Cardiac fibroblast (primary cell): Measurements from ENCODE around the gene SH3RF1.

Experiments
- DNase-seq, 2 donors: peaks; one replicate each; pipeline versions ENCODE4 v3.0.0 to v3.0.0-alpha.2; 2010; ENCODE audit warnings: low read depth in 2 of 2
- H3K4me3 ChIP-seq, 2 donors: replicated peaks in 1 of 2; 1 replicate in 1 of 2; 2 replicates in 1 of 2; pipeline ENCODE4 v1.5.1; 2011; ENCODE audit warnings: low read depth in 2 of 2, low read length in 2 of 2, mild to moderate bottlenecking in 2 of 2, moderate library complexity in 1 of 2
- CTCF ChIP-seq: IDR thresholded peaks from one replicate; pipeline ENCODE4 v1.5.1; 2011; ENCODE audit warnings: low read depth, mild to moderate bottlenecking, low read length, inconsistent platforms

Gene SH3RF1

GRCh38 chr4:169209388-169209883, 61.3 kb downstream of the SH3RF1 start:
- DNase-seq: no peak
- TF ChIP-seq CTCF: no peak
- H3K4me3 ChIP-seq: no peak overlapping the region

GRCh38 chr4:169208516-169208915, 62.2 kb downstream of the SH3RF1 start:
- H3K4me3 ChIP-seq: no peak overlapping the region
- no peak for TF ChIP-seq CTCF
- peak in 1 of 2 donors; percentile 53 for DNase-seq

- DNase-seq: peak in 1 of 2 donors; percentile 52
- TF ChIP-seq CTCF: no peak
- H3K4me3 ChIP-seq: no peak overlapping the region
Observed at GRCh38 chr4:169208090-169208455, 62.7 kb downstream of the SH3RF1 start.

- H3K4me3 ChIP-seq: no peak overlapping the region
- no peak for TF ChIP-seq CTCF
- DNase-seq: no peak
Observed at GRCh38 chr4:169207436-169208089, 63.2 kb downstream of the SH3RF1 start.

GRCh38 chr4:169205744-169206080, 65.0 kb downstream of the SH3RF1 start:
- no peak overlapping the region for H3K4me3 ChIP-seq
- TF ChIP-seq CTCF: no peak
- DNase-seq: no peak

GRCh38 chr4:169205075-169205743, 65.5 kb downstream of the SH3RF1 start:
- no peak for DNase-seq
- no peak for TF ChIP-seq CTCF
- H3K4me3 ChIP-seq: no peak overlapping the region
